Activated CD4-positive, alpha-beta T cell treated with anti-CD3 and anti-CD28 coated beads for 36 hours (primary cell): ENCODE measurements around the gene BFSP1. TPM values are rescaled to one million over a fixed set of nuclear protein-coding genes. Genes with fewer than 3 reads are reported as not detected.

Experiments
- ATAC-seq: fragments of 200-7000 bp; cut with Tn5 transposase; one replicate; pipeline ENCODE4 v1.10.0; 2021; ENCODE audit warnings: mild to moderate bottlenecking, moderate library complexity
- CTCF ChIA-PET: fragments of 350-600 bp; sonication (Branson Sonifier 250); formaldehyde crosslinking; loops from one replicate; lab custom pipeline; 2021; ENCODE audit warnings: antibody characterized with exemption; lab: Charles Lee
- POLR2A ChIA-PET: fragments of 350-600 bp; sonication (Branson Sonifier 250); formaldehyde crosslinking; loops from one replicate; lab custom pipeline; 2021; ENCODE audit warnings: antibody characterized with exemption, inconsistent platforms; lab: Charles Lee
- DNase-seq: peaks from one replicate; pipeline ENCODE4 v3.0.0-alpha.2; 2020
- H3K27ac Mint-ChIP-seq: one replicate; pipeline ENCODE4 v1.8.0; 2021; ENCODE audit warnings: mixed read lengths
- H3K27me3 Mint-ChIP-seq: one replicate; pipeline ENCODE4 v1.8.0; 2021; ENCODE audit warnings: mixed read lengths
- H3K36me3 Mint-ChIP-seq: one replicate; pipeline ENCODE4 v1.8.0; 2021; ENCODE audit warnings: low read depth, mixed read lengths
- H3K4me1 Mint-ChIP-seq: one replicate; pipeline ENCODE4 v1.8.0; 2021; ENCODE audit warnings: mixed read lengths
- H3K4me3 Mint-ChIP-seq: one replicate; pipeline ENCODE4 v1.8.0; 2021; ENCODE audit warnings: mild to moderate bottlenecking, moderate library complexity, mixed read lengths
- H3K9me3 Mint-ChIP-seq: one replicate; pipeline ENCODE4 v1.8.0; 2021; ENCODE audit warnings: low read depth, mixed read lengths
- intact Hi-C, 2 experiments: fragments of 100-400 bp; cut with DNase I in 1 of 2; cut with micrococcal nuclease in 1 of 2; formaldehyde crosslinking; loops; one replicate each; pipeline versions ENCODE4 v1.14.2 to v1.15.1; 2022 to 2024; cut with DNase I, micrococcal nuclease
- total RNA-seq, 2 experiments: library from RNA; stranded (reverse); gene quantifications; one replicate each; pipeline ENCODE4 v1.2.3, GENCODE V29; 2021

The BFSP1 gene
- total RNA-seq, 2 experiments from 2014 or later: 0.12 to 0.23 TPM

DNA sequence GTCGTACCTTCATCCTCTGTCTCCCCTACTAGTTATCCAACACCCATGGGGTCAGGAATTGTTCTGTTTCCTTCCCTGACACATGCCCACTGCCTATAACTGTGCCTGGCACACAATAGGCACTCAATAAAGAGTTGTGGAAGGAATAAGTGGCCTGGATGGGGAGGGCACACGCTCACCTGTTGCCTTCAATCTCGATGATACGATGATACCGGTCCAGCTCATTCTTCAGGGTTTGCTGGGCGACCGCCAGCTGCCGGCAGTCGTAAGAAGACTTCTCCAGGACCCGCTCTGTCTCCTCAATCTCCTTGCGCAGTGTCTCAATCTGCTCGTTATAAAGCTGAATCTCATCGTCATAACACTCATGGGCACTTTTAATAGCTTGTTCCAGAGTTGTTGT is 32.5 kb downstream of the BFSP1 start:
- intact Hi-C loops: no loop called here
- Mint-ChIP-seq H3K4me3 (no peak overlapping the region), H3K4me1 (peaks cover 2% of the 10 kb centered on the region), H3K9me3 (no peaks in the 10 kb centered on the region), H3K36me3 (no peaks in the 10 kb centered on the region), H3K27ac (no peak overlapping the region), H3K27me3 (no peaks in the 10 kb centered on the region)
- ChIA-PET CTCF (interaction anchor here (0.6 to 0.7 kb wide), 2 partner anchors 8 to 439 kb away, joined by 3 to 4 read pairs; no protein-coding TSS in a partner anchor), POLR2A (no interaction called here)
- no peak for ATAC-seq
- DNase-seq: no peak

DNA sequence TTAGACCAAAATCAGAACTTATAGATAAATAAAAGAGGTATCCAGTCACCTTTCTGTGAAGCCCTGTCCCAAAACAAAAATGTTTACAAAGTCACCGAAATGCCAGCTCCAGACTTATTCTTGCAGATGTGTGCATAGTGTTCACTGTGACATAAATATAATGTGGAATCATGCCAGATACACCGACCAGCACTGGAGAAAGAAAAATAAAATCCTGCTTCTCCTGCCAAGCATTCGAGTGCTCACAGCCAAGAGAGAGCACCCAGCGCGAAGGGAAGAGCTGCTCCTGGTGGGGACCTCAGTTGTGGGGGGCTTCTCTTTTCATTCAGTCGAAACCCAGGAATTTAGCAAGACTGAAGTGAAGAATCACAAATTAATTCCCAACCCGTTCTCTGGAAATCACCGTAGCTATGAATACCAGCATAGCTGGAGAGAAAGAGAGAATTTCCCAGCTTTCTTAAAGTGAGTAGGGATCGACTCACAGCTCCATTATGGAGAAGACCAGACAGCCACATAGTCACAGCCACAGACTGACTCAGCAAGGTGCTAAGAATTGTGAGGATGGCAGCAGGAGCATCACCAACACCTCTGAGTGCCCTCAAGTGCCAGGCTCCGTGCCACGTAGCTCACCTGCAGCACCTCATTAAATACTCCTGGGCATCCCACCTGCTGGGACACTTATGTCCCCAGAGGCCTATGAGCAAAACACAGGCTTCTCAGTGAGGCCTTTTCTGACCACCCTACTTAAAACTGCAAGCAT is 33.2 kb downstream of the BFSP1 start:
- POLR2A ChIA-PET: no interaction called here
- no peaks in the 10 kb centered on the region for H3K36me3 Mint-ChIP-seq
- CTCF ChIA-PET: no interaction called here
- H3K27me3 Mint-ChIP-seq: no peaks in the 10 kb centered on the region
- no peak overlapping the region for H3K27ac Mint-ChIP-seq
- ATAC-seq (no peak), DNase-seq (no peak)
- intact Hi-C loops: no loop called here
- H3K4me1 Mint-ChIP-seq: no peaks in the 10 kb centered on the region
- H3K9me3 Mint-ChIP-seq: no peaks in the 10 kb centered on the region
- H3K4me3 Mint-ChIP-seq: no peak overlapping the region

DNA sequence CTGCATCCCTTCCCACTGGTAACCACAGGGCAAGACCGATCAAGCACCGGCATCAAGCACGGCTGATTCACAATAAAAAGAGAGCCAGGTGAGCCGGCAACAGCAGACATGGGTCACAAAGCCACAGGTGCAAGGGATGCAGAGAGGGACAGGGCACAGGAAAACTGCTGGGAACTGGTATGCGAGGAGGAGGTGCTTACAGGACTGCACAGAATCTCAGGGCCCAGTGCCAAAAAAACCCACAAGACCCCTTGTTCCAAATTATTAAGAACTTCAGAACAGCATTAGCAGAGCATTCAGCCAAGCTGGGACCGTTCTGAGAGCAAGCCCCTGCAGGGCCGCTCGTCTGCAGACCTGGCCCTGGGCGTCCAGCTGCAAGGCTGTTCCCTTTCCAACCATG is 35.4 kb downstream of the BFSP1 start:
- Mint-ChIP-seq H3K27ac (no peak overlapping the region), H3K4me3 (no peak overlapping the region), H3K9me3 (no peaks in the 10 kb centered on the region), H3K36me3 (no peaks in the 10 kb centered on the region), H3K27me3 (no peaks in the 10 kb centered on the region), H3K4me1 (no peaks in the 10 kb centered on the region)
- ATAC-seq: no peak
- DNase-seq: no peak
- intact Hi-C loops: no loop called here
- POLR2A ChIA-PET: no interaction called here
- CTCF ChIA-PET: no interaction called here

DNA sequence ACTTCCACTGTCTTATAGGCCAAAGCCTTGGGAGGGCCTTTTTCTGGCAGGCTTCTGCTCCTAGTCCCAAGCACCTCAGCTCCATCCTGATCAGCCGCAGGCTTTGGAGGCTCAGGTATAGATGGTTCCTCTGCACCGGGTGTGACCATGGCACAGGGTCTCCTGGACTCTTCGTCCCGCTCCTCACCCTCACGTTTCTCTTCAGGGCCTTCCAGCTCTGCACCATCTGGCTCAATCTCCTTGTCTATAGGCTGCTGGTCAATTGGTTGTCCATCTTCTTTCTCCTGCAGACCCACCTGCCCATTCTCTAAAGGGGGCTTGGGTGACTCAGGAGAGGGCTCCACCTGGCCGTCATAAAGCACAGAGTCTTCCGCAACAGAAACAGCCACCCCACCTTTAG is 37.0 kb downstream of the BFSP1 start:
- intact Hi-C loops: no loop called here
- no peaks in the 10 kb centered on the region for H3K27me3 Mint-ChIP-seq
- no peak for ATAC-seq

DNA sequence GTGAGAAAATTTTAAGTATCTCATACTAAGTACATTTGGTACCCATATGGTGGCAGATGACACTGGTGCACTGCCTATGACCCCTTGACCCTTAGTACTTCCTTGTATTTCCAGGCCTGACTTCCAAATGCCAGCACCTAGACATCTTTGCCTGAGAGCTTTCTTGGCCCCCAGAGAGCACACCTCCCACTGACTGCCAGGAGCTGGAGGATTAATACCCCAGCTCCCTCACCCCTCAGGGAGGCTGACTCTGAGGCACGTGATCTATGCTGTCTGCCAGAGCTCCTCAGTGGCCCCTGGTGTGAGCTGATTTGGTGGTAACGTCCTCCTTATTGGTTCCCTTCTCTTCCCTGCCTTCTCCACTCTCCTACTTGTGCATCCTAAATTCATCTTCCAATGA is 38.0 kb downstream of the BFSP1 start:
- ATAC-seq (no peak), DNase-seq (no peak)
- no peaks in the 10 kb centered on the region for H3K27me3 Mint-ChIP-seq
- ChIA-PET CTCF (no interaction called here), POLR2A (no interaction called here)
- H3K9me3 Mint-ChIP-seq: no peaks in the 10 kb centered on the region
- H3K36me3 Mint-ChIP-seq: no peaks in the 10 kb centered on the region
- no peaks in the 10 kb centered on the region for H3K4me1 Mint-ChIP-seq
- intact Hi-C loops: no loop called here
- H3K4me3 Mint-ChIP-seq: no peak overlapping the region
- H3K27ac Mint-ChIP-seq: no peak overlapping the region

More for the DNA sequence above, 37.0 kb downstream of the BFSP1 start:
- no peaks in the 10 kb centered on the region for H3K36me3 Mint-ChIP-seq
- ChIA-PET POLR2A (no interaction called here), CTCF (no interaction called here)
- H3K9me3 Mint-ChIP-seq: no peaks in the 10 kb centered on the region
- no peak overlapping the region for H3K27ac Mint-ChIP-seq
- H3K4me1 Mint-ChIP-seq: no peaks in the 10 kb centered on the region
- no peak overlapping the region for H3K4me3 Mint-ChIP-seq
- no peak for DNase-seq

DNA sequence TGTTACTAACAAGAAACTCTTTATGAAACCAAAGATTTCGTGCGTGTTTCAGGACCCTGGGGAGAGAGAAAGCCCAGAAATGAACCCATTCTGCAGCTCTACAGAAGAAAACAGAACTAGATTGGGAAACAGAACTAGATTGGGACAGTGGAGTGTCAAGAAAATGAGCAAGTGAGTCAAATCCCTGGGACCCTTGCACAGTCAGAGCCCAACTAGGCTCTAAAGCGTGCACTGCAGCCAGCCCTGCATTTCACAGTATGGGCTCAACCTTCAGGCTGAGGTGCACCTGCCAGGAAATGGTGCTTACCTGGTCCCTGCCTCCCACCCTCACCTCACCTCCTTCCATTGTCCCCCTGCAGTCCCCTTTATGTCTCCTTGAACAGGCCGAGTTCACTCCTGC is 39.7 kb downstream of the BFSP1 start:
- Mint-ChIP-seq H3K4me3 (no peak overlapping the region), H3K36me3 (no peaks in the 10 kb centered on the region), H3K27me3 (no peaks in the 10 kb centered on the region), H3K9me3 (no peaks in the 10 kb centered on the region), H3K27ac (no peak overlapping the region), H3K4me1 (no peaks in the 10 kb centered on the region)
- intact Hi-C loops: no loop called here
- ChIA-PET POLR2A (no interaction called here), CTCF (no interaction called here)
- ATAC-seq (no peak), DNase-seq (no peak)

DNA sequence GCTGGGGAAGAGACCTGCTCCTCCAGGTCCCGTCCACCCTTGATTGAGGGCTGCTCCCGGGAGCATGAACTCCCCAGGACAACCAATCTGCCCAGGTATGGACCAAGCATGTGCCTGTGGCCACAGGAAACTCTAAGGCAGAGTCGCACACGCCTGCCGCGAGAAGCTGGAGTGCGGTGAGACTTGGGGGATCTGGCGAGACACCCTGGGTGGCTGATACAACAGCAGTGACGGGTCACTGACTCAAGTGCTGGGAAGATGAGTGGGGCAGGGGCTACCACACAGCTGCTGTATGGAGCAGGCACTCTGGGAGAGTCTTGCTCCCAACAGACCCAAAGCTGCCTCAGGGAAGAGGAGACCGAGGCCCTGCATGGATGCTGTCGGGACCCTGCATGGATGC is 40.1 kb downstream of the BFSP1 start:
- Mint-ChIP-seq H3K9me3 (no peaks in the 10 kb centered on the region), H3K27me3 (no peaks in the 10 kb centered on the region), H3K4me1 (no peaks in the 10 kb centered on the region), H3K36me3 (no peaks in the 10 kb centered on the region), H3K4me3 (no peak overlapping the region), H3K27ac (no peak overlapping the region)
- intact Hi-C loops: no loop called here
- DNase-seq (no peak), ATAC-seq (no peak)
- CTCF ChIA-PET: no interaction called here
- POLR2A ChIA-PET: no interaction called here

DNA sequence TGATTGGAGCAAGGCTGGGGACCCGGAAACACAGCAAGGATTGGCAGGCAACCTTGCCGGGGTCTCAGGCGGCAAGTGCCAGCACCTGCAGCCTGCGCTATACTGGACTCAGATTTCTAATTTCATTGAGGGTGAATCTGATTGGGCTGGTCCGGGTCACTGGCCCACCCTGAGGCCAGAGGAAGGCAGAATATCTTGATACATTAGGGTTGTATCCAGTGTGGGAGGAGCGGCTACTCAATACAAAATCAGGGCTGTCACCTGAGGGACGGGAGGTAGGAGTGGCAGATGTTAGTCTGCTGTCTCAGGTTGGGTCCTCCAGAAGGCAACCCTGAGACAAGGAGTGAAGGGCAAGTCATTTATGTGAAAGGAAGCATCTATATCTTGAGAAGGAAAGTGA is 40.7 kb downstream of the BFSP1 start:
- no peak overlapping the region for H3K27ac Mint-ChIP-seq
- CTCF ChIA-PET: interaction anchor here (0.5 kb wide), 1 partner anchor 8 kb away, joined by 3 read pairs; no protein-coding TSS in a partner anchor
- no peaks in the 10 kb centered on the region for H3K27me3 Mint-ChIP-seq
- H3K4me3 Mint-ChIP-seq: no peak overlapping the region
- no peaks in the 10 kb centered on the region for H3K4me1 Mint-ChIP-seq
- ATAC-seq: no peak
- H3K9me3 Mint-ChIP-seq: no peaks in the 10 kb centered on the region
- DNase-seq: no peak
- H3K36me3 Mint-ChIP-seq: no peaks in the 10 kb centered on the region
- intact Hi-C loops: no loop called here
- POLR2A ChIA-PET: no interaction called here

DNA sequence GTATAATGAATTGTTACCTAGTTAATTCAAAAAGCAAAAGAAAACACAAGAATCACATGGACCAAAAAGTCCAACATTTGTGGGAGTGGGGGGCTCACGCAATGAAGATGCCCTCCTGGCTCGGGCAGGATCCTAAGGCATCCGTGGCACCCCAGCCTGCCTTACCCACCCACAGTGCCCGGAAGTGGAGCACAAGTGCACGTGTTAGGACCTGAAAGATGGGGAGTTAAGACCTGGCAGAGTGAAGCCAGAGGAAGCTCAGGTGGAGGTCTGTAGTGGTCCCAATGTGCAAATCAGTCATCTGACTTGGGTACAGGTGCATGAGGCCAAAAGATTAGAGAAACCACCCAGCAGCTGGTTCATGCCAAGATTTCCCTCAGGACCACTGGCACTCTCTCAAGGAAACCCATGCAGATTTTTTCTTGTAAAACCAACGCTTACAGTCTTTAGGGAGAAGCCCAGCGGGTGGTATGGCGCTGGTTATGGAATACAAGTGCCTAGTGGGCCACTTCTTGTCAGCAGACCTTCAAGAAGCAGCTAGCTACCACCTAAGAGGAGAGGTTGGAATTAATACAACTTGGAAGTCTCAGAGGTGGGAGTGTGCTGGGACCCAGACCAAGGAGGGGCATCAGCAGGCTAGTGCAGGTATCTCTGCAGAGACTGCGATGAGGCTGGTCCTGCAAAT is 42.1 kb downstream of the BFSP1 start:
- H3K4me3 Mint-ChIP-seq: no peak overlapping the region
- ATAC-seq: no peak
- no peaks in the 10 kb centered on the region for H3K9me3 Mint-ChIP-seq
- H3K27ac Mint-ChIP-seq: no peak overlapping the region
- ChIA-PET POLR2A (no interaction called here), CTCF (no interaction called here)
- DNase-seq: no peak
- no peaks in the 10 kb centered on the region for H3K36me3 Mint-ChIP-seq
- H3K4me1 Mint-ChIP-seq: no peaks in the 10 kb centered on the region
- peaks cover 4% of the 10 kb centered on the region for H3K27me3 Mint-ChIP-seq
- intact Hi-C loops: no loop called here

DNA sequence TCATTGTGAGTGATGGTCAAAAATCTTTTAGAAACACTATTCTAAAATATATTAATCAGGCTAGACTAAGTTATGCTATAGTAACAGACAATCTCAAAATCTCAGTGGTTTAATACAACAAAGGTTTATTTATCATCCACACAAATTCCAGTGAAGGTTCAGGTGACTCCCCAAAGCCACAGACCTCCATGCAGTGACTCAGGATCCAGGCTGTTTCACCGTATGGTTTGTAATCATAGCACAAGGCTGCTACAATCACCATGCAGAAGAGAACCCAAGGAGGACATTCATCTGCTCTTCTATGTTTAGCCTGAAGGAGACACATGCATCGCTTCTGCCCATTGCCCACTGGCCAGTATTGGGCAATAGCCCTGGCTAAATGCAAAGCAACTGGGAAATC is 46.2 kb downstream of the BFSP1 start:
- peaks cover 13% of the 10 kb centered on the region for H3K27me3 Mint-ChIP-seq
- CTCF ChIA-PET: no interaction called here
- H3K36me3 Mint-ChIP-seq: no peaks in the 10 kb centered on the region
- intact Hi-C loops: no loop called here
- no peak for DNase-seq
- no peaks in the 10 kb centered on the region for H3K4me1 Mint-ChIP-seq
- POLR2A ChIA-PET: no interaction called here
- no peak overlapping the region for H3K4me3 Mint-ChIP-seq
- no peak for ATAC-seq
- no peaks in the 10 kb centered on the region for H3K9me3 Mint-ChIP-seq
- no peak overlapping the region for H3K27ac Mint-ChIP-seq

DNA sequence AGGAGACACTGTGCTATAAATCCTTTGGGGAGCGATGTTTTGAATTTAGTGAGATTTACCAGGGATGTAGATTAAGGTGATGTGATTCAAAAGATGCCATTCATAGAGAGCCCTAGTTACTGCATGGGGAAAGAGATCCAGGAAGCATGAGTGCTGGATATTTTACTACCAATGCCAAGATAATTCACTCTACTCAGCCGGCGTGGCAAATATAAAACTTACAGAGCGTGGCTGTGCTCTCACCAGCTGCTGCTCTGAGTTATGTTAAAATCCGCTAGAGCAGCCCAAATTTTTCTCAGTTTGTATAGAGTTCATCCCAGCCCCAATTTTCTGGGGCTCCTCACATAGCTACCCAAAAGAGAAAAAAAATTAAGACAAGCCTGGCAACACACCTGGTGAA is 48.6 kb downstream of the BFSP1 start:
- Mint-ChIP-seq H3K4me3 (no peak overlapping the region), H3K36me3 (no peaks in the 10 kb centered on the region), H3K4me1 (no peaks in the 10 kb centered on the region), H3K27ac (no peak overlapping the region), H3K27me3 (peaks cover 15% of the 10 kb centered on the region), H3K9me3 (no peaks in the 10 kb centered on the region)
- no peak for DNase-seq
- no peak for ATAC-seq
- CTCF ChIA-PET: no interaction called here
- intact Hi-C loops: no loop called here
- POLR2A ChIA-PET: no interaction called here

DNA sequence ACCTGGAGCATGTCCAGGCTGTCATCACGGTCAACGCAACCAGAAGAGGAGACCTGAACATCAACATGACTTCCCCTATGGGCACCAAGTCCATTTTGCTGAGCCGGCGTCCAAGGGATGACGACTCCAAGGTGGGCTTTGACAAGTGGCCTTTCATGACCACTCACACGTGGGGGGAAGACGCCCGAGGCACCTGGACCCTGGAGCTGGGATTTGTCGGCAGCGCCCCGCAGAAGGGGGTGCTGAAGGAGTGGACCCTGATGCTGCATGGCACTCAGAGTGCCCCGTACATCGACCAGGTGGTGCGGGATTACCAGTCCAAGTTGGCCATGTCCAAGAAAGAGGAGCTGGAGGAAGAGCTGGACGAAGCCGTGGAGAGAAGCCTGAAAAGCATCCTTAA is 49.5 kb downstream of the BFSP1 start:
- no peak overlapping the region for H3K4me3 Mint-ChIP-seq
- DNase-seq (no peak), ATAC-seq (no peak)
- no peaks in the 10 kb centered on the region for H3K36me3 Mint-ChIP-seq
- no peaks in the 10 kb centered on the region for H3K9me3 Mint-ChIP-seq
- H3K27me3 Mint-ChIP-seq: peaks cover 15% of the 10 kb centered on the region
- H3K4me1 Mint-ChIP-seq: no peaks in the 10 kb centered on the region
- POLR2A ChIA-PET: no interaction called here
- intact Hi-C loops: no loop called here
- CTCF ChIA-PET: interaction anchor here (0.8 kb wide), 1 partner anchor 23 kb away, joined by 3 read pairs; no protein-coding TSS in a partner anchor
- H3K27ac Mint-ChIP-seq: no peak overlapping the region
